HepG2 (cell line): ENCODE data around the gene VTI1B. TPM values are rescaled to one million over a fixed set of nuclear protein-coding genes. Genes with fewer than 3 reads are reported as not detected.

Source experiments
- ATF3 ChIP-seq: sonication (generic); formaldehyde crosslinking; IDR thresholded peaks from 2 replicates; pipeline ENCODE4 v1.4.0; 2020; ENCODE audit warnings: missing genetic modification reagents
- CEBPZ ChIP-seq: IDR thresholded peaks from 2 replicates; pipeline ENCODE4 v1.6.1; 2012; ENCODE audit warnings: low read length, improper control_type of control experiment
- MTF1 ChIP-seq: sonication (generic); formaldehyde crosslinking; IDR thresholded peaks from 2 replicates; pipeline ENCODE4 v1.5.0; 2020; ENCODE audit warnings: missing genetic modification reagents
- PRDM4 ChIP-seq: sonication (generic); formaldehyde crosslinking; IDR thresholded peaks from 2 replicates; pipeline ENCODE4 v1.9.0; 2021; ENCODE audit warnings: missing genetic modification reagents, borderline replicate concordance
- TBP ChIP-seq: sonication (generic); formaldehyde crosslinking; IDR thresholded peaks from 2 replicates; pipeline ENCODE4 v1.5.0; 2020; ENCODE audit warnings: missing genetic modification reagents
- TBX3 ChIP-seq: fragments of 450-650 bp; IDR thresholded peaks from 2 replicates; pipeline ENCODE4 v1.6.1; 2017; ENCODE audit warnings: antibody characterized with exemption, mild to moderate bottlenecking, inconsistent platforms, borderline replicate concordance
- TEF ChIP-seq: sonication (generic); formaldehyde crosslinking; IDR thresholded peaks from 2 replicates; pipeline ENCODE4 v1.5.0; 2020; ENCODE audit warnings: missing genetic modification reagents
- ZNF281 ChIP-seq: sonication (generic); formaldehyde crosslinking; IDR thresholded peaks from 2 replicates; pipeline ENCODE4 v1.4.0; 2020; ENCODE audit warnings: missing genetic modification reagents, borderline replicate concordance
- polyA plus RNA-seq, 8 experiments: library from polyadenylated mRNA; depleted of rRNA in 3 of 8; stranded (reverse) in 7 of 8; unstranded in 1 of 8; fragments of >200 nt; fragmentation: Illumina TruSeq in 4 of 8; extraction: Trizol in 4 of 8; gene quantifications; 2 replicates each; pipeline versions ENCODE4 v1.2.1 to v1.2.3, GENCODE V29; 2011 to 2016; ENCODE audit warnings: low read depth in 4 of 8, missing spikeins in 1 of 8, mixed read lengths in 1 of 8; ENCODE audit not compliant: insufficient read depth in 1 of 8
- total RNA-seq, 5 experiments: library from RNA; depleted of rRNA; stranded (reverse); fragments of >200 nt; fragmentation: Illumina TruSeq; extraction: Trizol; gene quantifications; 2 replicates each; pipeline ENCODE4 v1.2.3, GENCODE V29; 2016; ENCODE audit warnings: low read depth in 1 of 5

The VTI1B gene
- total and polyA plus RNA-seq, 2 of the 13 experiments (the other 11 are each of a cell fraction or from before 2014, with no cell fraction given): 39.0 to 103 TPM

GRCh38 chr14:67653651-67654280 lies 20.7 kb downstream of the VTI1B start (continued):
- TF ChIP-seq ZNF281 (no peak), PRDM4 (CRISPR knock-in tag) (no peak), TEF (CRISPR knock-in tag) (no peak), TBX3 (no peak), TBP (no peak), CEBPZ (no peak), ATF3 (CRISPR knock-in tag) (no peak), MTF1 (no peak)
